Measurements from ENCODE around the gene RREB1.

DNA sequence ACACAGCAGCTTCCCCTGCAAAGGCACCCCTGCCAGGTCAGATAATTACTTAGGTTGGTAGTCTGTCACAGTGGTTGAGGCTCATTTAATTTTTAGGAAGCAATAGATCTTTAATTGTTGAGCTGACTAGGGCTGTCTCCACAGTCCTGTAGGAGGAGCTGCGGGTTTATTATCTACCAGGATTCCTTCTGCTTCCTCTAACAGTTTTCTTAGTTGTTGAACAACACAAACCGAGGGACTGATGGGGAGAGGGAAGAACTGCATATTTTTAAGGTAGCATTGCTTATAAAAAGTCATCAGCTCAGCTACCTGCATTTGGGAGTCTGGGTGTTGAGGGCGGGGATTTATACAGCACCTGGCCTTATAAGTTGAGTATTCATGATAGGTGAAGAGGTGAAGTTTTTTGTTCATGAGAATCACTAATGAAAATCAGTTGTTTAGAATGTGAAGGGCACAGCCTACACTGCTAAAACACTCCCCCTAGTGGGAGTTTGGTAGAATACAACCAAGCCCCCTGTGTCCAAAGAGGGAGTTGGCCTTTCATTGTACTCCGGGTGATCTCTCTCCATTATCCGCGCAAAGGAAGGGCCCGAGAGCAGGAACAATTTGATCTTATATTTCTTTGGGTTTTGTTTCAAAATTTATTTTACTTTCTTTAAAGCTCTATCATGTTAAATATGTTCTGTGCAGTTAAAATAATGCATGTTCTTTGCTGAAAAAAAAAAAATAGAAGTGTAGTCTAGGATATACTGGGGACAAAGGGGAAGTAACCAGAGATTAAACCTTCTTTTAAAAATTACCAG, 135.6 kb downstream of the RREB1 start:
- TF ChIP-seq, protein P1, sequence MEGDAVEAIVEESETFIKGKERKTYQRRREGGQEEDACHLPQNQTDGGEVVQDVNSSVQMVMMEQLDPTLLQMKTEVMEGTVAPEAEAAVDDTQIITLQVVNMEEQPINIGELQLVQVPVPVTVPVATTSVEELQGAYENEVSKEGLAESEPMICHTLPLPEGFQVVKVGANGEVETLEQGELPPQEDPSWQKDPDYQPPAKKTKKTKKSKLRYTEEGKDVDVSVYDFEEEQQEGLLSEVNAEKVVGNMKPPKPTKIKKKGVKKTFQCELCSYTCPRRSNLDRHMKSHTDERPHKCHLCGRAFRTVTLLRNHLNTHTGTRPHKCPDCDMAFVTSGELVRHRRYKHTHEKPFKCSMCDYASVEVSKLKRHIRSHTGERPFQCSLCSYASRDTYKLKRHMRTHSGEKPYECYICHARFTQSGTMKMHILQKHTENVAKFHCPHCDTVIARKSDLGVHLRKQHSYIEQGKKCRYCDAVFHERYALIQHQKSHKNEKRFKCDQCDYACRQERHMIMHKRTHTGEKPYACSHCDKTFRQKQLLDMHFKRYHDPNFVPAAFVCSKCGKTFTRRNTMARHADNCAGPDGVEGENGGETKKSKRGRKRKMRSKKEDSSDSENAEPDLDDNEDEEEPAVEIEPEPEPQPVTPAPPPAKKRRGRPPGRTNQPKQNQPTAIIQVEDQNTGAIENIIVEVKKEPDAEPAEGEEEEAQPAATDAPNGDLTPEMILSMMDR (conservative IDR thresholded peaks at IDR 0.05 in 1 of 2, IDR thresholded peaks at IDR 0.05 in 1 of 2; ENCODE audit: extremely low read depth in 1 of 2, insufficient read depth in 1 of 2, low read depth in 1 of 2, low read length in 2 of 2) = peak; percentile 85 to 91
- TF ChIP-seq EZH2 (IDR thresholded peaks at IDR 0.05; ENCODE audit: borderline replicate concordance, low read length) = no peak
